Measurements from ENCODE around the gene ABCA4.

ABCA4 gene

GRCh38 chr1:94126651-94127050 lies 5.7 kb upstream of the ABCA4 start (continued):
- no peak for TF ChIP-seq PBX3 (CRISPR knock-in tag; IDR thresholded peaks at IDR 0.05)
- no peak for TF ChIP-seq BCL11A (tag by site-specific recombination; IDR thresholded peaks at IDR 0.05; ENCODE audit: low read depth)
- TF ChIP-seq MYNN (tag by site-specific recombination; IDR thresholded peaks at IDR 0.05; ENCODE audit: borderline replicate concordance): no peak
- TF ChIP-seq ZNF394 (tag by site-specific recombination; IDR thresholded peaks at IDR 0.05; ENCODE audit: borderline replicate concordance): no peak
- no peak for TF ChIP-seq ZNF626 (tag by site-specific recombination; IDR thresholded peaks at IDR 0.05)

DNA sequence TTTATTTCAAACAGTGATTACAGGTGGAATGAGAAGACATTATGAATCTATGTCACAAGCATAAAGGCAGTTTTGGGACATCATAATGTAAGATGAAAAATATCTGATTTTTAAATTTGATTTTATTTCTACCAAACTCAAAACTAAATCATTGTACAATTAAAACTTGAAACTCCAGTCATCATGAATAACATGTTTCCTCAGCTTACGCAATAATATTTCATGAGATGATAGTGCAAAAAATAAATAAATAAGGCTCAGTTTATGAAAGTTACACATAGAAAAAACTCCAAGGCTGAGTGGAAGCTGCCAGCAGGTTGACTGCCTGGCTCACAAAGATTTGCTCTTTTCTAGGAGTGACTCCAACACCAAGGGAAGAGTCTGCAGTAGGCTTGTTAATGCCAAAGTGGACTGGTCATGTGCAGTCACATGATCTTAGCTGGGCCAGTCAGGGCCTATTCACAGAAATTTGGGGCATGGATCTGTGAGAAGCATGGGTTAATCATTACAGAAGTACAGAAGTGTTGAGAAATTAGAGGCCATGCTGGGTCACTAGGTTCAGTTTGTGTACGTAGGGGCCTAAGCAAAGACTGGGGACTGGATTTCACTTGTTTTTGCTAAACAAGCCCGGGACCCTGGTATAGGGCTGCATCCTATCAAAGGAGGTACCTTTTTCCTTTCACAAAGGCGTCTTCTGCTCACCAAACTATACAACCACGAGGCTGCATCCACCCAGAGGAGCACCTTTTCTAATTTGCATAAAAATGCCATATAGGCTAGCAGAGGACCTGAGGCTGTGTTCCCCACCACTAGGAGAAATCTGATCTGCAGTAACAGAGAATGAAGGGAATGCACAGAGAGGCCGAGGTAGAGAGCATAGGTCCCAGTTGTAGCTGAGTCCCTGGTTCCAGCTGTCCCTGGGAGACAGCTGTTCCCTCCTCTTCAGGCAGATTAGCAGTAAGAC lies 4.9 kb upstream of the ABCA4 start:
- 0 out of 2 replicates have a peak, but pooled peaks cover 3% of the 10 kb centered on the region for H3K4me1 ChIP-seq (ENCODE audit: control insufficient read depth, insufficient read depth, low read length)
- no peak for TF ChIP-seq HOXA7 (CRISPR knock-in tag; IDR thresholded peaks at IDR 0.05; ENCODE audit: borderline replicate concordance)
- TF ChIP-seq ZNF658 (tag by site-specific recombination; IDR thresholded peaks at IDR 0.05): no peak
- no peak for TF ChIP-seq ZEB2 (tag by site-specific recombination; IDR thresholded peaks at IDR 0.05)
- TF ChIP-seq, protein P1, sequence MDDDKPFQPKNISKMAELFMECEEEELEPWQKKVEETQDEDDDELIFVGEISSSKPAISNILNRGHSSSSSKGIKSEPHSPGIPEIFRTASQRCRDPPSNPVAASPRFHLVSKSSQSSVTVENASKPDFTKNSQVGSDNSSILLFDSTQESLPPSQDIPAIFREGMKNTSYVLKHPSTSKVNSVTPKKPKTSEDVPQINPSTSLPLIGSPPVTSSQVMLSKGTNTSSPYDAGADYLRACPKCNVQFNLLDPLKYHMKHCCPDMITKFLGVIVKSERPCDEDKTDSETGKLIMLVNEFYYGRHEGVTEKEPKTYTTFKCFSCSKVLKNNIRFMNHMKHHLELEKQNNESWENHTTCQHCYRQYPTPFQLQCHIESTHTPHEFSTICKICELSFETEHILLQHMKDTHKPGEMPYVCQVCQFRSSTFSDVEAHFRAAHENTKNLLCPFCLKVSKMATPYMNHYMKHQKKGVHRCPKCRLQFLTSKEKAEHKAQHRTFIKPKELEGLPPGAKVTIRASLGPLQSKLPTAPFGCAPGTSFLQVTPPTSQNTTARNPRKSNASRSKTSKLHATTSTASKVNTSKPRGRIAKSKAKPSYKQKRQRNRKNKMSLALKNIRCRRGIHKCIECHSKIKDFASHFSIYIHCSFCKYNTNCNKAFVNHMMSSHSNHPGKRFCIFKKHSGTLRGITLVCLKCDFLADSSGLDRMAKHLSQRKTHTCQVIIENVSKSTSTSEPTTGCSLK (tag by site-specific recombination; IDR thresholded peaks at IDR 0.05): no peak
- TF ChIP-seq ZNF2 (tag by site-specific recombination; IDR thresholded peaks at IDR 0.05): no peak
- TF ChIP-seq ZNF302 (tag by site-specific recombination; IDR thresholded peaks at IDR 0.05; ENCODE audit: low read depth): no peak
- TF ChIP-seq ZBTB48 (tag by site-specific recombination; IDR thresholded peaks at IDR 0.05): no peak
- no peak for TF ChIP-seq ZNF580 (tag by site-specific recombination; IDR thresholded peaks at IDR 0.05)
- TF ChIP-seq ZNF223 (tag by site-specific recombination; IDR thresholded peaks at IDR 0.05): no peak
- no peak for TF ChIP-seq ZFHX2 (tag by site-specific recombination; conservative IDR thresholded peaks at IDR 0.05)
- no peak for TF ChIP-seq ZNF114 (tag by site-specific recombination; IDR thresholded peaks at IDR 0.05)
- TF ChIP-seq ZNF37A (tag by site-specific recombination; IDR thresholded peaks at IDR 0.05): no peak
- no peak for TF ChIP-seq ZNF211 (tag by site-specific recombination; IDR thresholded peaks at IDR 0.05; ENCODE audit: low read depth)
- TF ChIP-seq ZNF776 (tag by site-specific recombination; IDR thresholded peaks at IDR 0.05; ENCODE audit: borderline replicate concordance): no peak
- TF ChIP-seq YY2 (tag by site-specific recombination; IDR thresholded peaks at IDR 0.05): no peak
- no peak for TF ChIP-seq ZBTB1 (tag by site-specific recombination; IDR thresholded peaks at IDR 0.05)
- no peak overlapping the region for H3K27ac ChIP-seq (ENCODE audit: extremely low read depth, low read depth, low read length)
- POLR2A ChIA-PET: no interaction called here
- no peaks in the 10 kb centered on the region for H3K9me3 ChIP-seq (ENCODE audit: control insufficient read depth, insufficient read depth, low read depth, low read length)
- CTCF ChIA-PET: interaction anchor here (0.7 to 1.7 kb wide), 2 partner anchors 46 to 208 kb away, joined by 3 to 4 read pairs; no protein-coding TSS in a partner anchor
- no peak overlapping the region for H3K4me3 ChIP-seq (ENCODE audit: low read depth, low read length)
- no peaks in the 10 kb centered on the region for H3K36me3 ChIP-seq (ENCODE audit: control insufficient read depth in 2 of 2, insufficient read depth in 1 of 2, low read length in 2 of 2)

Measured in HEK293 (cell line).